ENCODE measurements around the gene GPR160.

GRCh38 chr3:170010498-170010897, 27.3 kb upstream of the GPR160 start:
- TF ChIP-seq CTCF (IDR thresholded peaks at IDR 0.05; ENCODE audit: low read depth, low read length, missing input control), result no peak
- no peak for TF ChIP-seq REST (IDR thresholded peaks at IDR 0.05)
- TF ChIP-seq JUND (IDR thresholded peaks at IDR 0.05), result no peak
- TF ChIP-seq MAX (IDR thresholded peaks at IDR 0.05), result no peak

Data from liver (tissue), 3 donors.